B cell (primary cell): Measurements from ENCODE around the gene SLC25A52. TPM values are rescaled to one million over a fixed set of nuclear protein-coding genes. Genes with fewer than 3 reads are reported as not detected.

Experiments used
- ATAC-seq: fragments of 200-7000 bp; cut with Tn5 transposase; one replicate; pipeline ENCODE4 v1.10.0; 2021; ENCODE audit warnings: low read depth, mild to moderate bottlenecking, moderate number of reproducible peaks, moderate library complexity
- CTCF ChIA-PET: fragments of 350-600 bp; sonication (Branson Sonifier 250); formaldehyde crosslinking; loops from one replicate; lab custom pipeline; 2021; ENCODE audit warnings: antibody characterized with exemption, inconsistent platforms; lab: Charles Lee
- POLR2A ChIA-PET: fragments of 350-600 bp; sonication (Branson Sonifier 250); formaldehyde crosslinking; loops from one replicate; lab custom pipeline; 2021; ENCODE audit warnings: antibody characterized with exemption; lab: Charles Lee
- DNase-seq: peaks from one replicate; pipeline ENCODE4 v3.0.0; 2013
- H2AFZ ChIP-seq: 2 replicates; pipeline ENCODE4 v1.6.1; 2012; ENCODE audit warnings: mild to moderate bottlenecking, low read depth, low read length; ENCODE audit not compliant: insufficient read depth, poor library complexity, severe bottlenecking
- H3K27ac ChIP-seq, 2 donors: 1 replicate in 1 of 2; 2 replicates in 1 of 2; pipeline ENCODE4 v1.5.1; 2012 to 2013; ENCODE audit warnings: low read length in 2 of 2, mild to moderate bottlenecking in 2 of 2, moderate library complexity in 1 of 2
- H3K27me3 ChIP-seq, 4 experiments: fragments of 200-600 bp in 1 of 4; sonication (generic) in 1 of 4; replicated peaks in 1 of 4; 1 replicate in 2 of 4; 2 replicates in 2 of 4; pipeline versions ENCODE4 v1.6.1 to v1.7.0; 2013 to 2016; ENCODE audit warnings: low read length in 3 of 4, mild to moderate bottlenecking in 2 of 4, mixed read lengths in 1 of 4, moderate library complexity in 1 of 4; ENCODE audit not compliant: insufficient read depth in 4 of 4, control insufficient read depth in 3 of 4; ENCODE audit errors: control extremely low read depth in 1 of 4
- H3K36me3 ChIP-seq, 2 experiments: replicated peaks in 1 of 2; 1 replicate in 1 of 2; 2 replicates in 1 of 2; pipeline versions ENCODE4 v1.6.1 to v1.7.1; 2013; ENCODE audit warnings: low read length in 1 of 2; ENCODE audit not compliant: insufficient read depth in 2 of 2, control insufficient read depth in 1 of 2; ENCODE audit errors: control extremely low read depth in 1 of 2, extremely low read depth in 1 of 2
- H3K4me1 ChIP-seq, 2 donors: fragments of 200-600 bp in 1 of 2; sonication (generic) in 1 of 2; 1 replicate in 1 of 2; 2 replicates in 1 of 2; pipeline versions ENCODE4 v1.5.1 to v1.6.1; 2013 to 2017; ENCODE audit warnings: low read length in 2 of 2; ENCODE audit not compliant: control insufficient read depth in 2 of 2, insufficient read depth in 2 of 2
- H3K4me2 ChIP-seq: replicated peaks from 2 replicates; pipeline ENCODE3; 2012; ENCODE audit warnings: mild to moderate bottlenecking, low read depth, low read length; ENCODE audit not compliant: poor library complexity, severe bottlenecking
- H3K4me3 ChIP-seq, 5 experiments: fragments of 200-600 bp in 1 of 5; sonication (generic) in 1 of 5; 1 replicate in 3 of 5; 2 replicates in 2 of 5; pipeline versions ENCODE4 v1.5.1 to v1.7.0; 2011 to 2016; ENCODE audit warnings: low read length in 4 of 5, mild to moderate bottlenecking in 4 of 5, low read depth in 2 of 5, control low read depth in 1 of 5, moderate library complexity in 1 of 5; ENCODE audit not compliant: insufficient read depth in 1 of 5; ENCODE audit errors: control extremely low read depth in 1 of 5, extremely low read depth in 1 of 5
- H3K79me2 ChIP-seq: fragments of 200-600 bp; sonication (generic); one replicate; pipeline ENCODE4 v1.6.0; 2016; ENCODE audit warnings: low read length; ENCODE audit not compliant: control insufficient read depth, insufficient read depth
- H3K9ac ChIP-seq: fragments of 200-600 bp; sonication (generic); 2 replicates; pipeline ENCODE4 v1.6.1; 2017; ENCODE audit warnings: mild to moderate bottlenecking, low read length, moderate library complexity
- H3K9me3 ChIP-seq, 3 donors: one replicate each; pipeline versions ENCODE4 v1.6.1 to v1.7.1; 2013; ENCODE audit warnings: low read length in 2 of 3; ENCODE audit not compliant: control insufficient read depth in 2 of 3, insufficient read depth in 1 of 3; ENCODE audit errors: control extremely low read depth in 1 of 3
- H4K20me1 ChIP-seq: 2 replicates; pipeline ENCODE4 v1.6.0; 2012; ENCODE audit warnings: mild to moderate bottlenecking, low read length; ENCODE audit not compliant: insufficient read depth, control insufficient read depth, poor library complexity, severe bottlenecking
- H3K27ac Mint-ChIP-seq: one replicate; pipeline ENCODE4 v1.8.0; 2021; ENCODE audit warnings: mixed read lengths
- H3K27me3 Mint-ChIP-seq: one replicate; pipeline ENCODE4 v1.8.0; 2021; ENCODE audit warnings: mixed read lengths
- H3K4me1 Mint-ChIP-seq: one replicate; pipeline ENCODE4 v1.8.0; 2021; ENCODE audit warnings: mixed read lengths
- H3K4me3 Mint-ChIP-seq: one replicate; pipeline ENCODE4 v1.8.0; 2021; ENCODE audit warnings: mixed read lengths
- H3K9me3 Mint-ChIP-seq: one replicate; pipeline ENCODE4 v1.8.0; 2022; ENCODE audit warnings: mixed read lengths; ENCODE audit not compliant: insufficient read depth
- CTCF ChIP-seq: fragments of 200-600 bp; IDR thresholded peaks from one replicate; pipeline ENCODE4 v1.8.0; 2022; ENCODE audit warnings: antibody characterized with exemption, mild to moderate bottlenecking
- EZH2 ChIP-seq: IDR thresholded peaks from 2 replicates; pipeline ENCODE4 v1.6.1; 2012; ENCODE audit warnings: borderline replicate concordance, low read depth, mild to moderate bottlenecking, moderate library complexity, low read length; ENCODE audit not compliant: insufficient read depth, poor library complexity, severe bottlenecking
- WGBS: methylation state at CpG from one replicate; pipeline ENCODE4 v1.1.5; 2013; ENCODE audit warnings: missing lambda C conversion rate; ENCODE audit not compliant: insufficient coverage; 5-methylcytosine and 5-hydroxymethylcytosine counted together
- intact Hi-C: fragments of 100-400 bp; cut with micrococcal nuclease; formaldehyde crosslinking; loops from one replicate; pipeline ENCODE4 v1.10.0; 2022
- polyA plus RNA-seq: library from polyadenylated mRNA; depleted of rRNA; stranded (reverse); fragments of >200 nt; gene quantifications from 2 replicates; pipeline ENCODE4 v1.2.3, GENCODE V29; 2012
- total RNA-seq, 2 donors: library from RNA; stranded (reverse); fragments of 120-200 nt in 1 of 2; gene quantifications; 1 replicate in 1 of 2; 2 replicates in 1 of 2; pipeline versions ENCODE4 v1.2.3 to v1.2.4, GENCODE V29; 2013 to 2022

Gene SLC25A52
- total and polyA plus RNA-seq, 2 donors (not counting 1 experiment from before 2014, with no cell fraction given): 0.07 TPM; not detected in 1

- no peaks in the 10 kb centered on the region for H3K9me3 Mint-ChIP-seq
- no peak overlapping the region for H3K4me2 ChIP-seq
- no peak overlapping the region for H3K27ac ChIP-seq
- no peak overlapping the region for H3K9ac ChIP-seq
- no peaks in the 10 kb centered on the region for H3K4me1 ChIP-seq
- H3K36me3 ChIP-seq: no peaks in the 10 kb centered on the region
- H2AFZ ChIP-seq: no peak overlapping the region
- DNase-seq: no peak
- H3K79me2 ChIP-seq: no peaks in the 10 kb centered on the region
- H3K4me1 Mint-ChIP-seq: no peaks in the 10 kb centered on the region
- H3K4me3 Mint-ChIP-seq: no peak overlapping the region
- ChIA-PET CTCF (no interaction called here), POLR2A (no interaction called here)
- no peak overlapping the region for H3K27ac Mint-ChIP-seq
- no CpG with 5 or more reads among the region's 2 CpGs for WGBS
- ATAC-seq: no peak
- TF ChIP-seq CTCF: no peak
- intact Hi-C loops: no loop called here
- H3K9me3 ChIP-seq: no peaks in the 10 kb centered on the region
- no peak overlapping the region for H3K4me3 ChIP-seq
- no peaks in the 10 kb centered on the region for H3K27me3 Mint-ChIP-seq
- no peaks in the 10 kb centered on the region for H4K20me1 ChIP-seq
- no peaks in the 10 kb centered on the region for H3K27me3 ChIP-seq
These were observed 37.7 kb upstream of the SLC25A52 start for GRCh38 chr18:31798399-31798798.

DNA sequence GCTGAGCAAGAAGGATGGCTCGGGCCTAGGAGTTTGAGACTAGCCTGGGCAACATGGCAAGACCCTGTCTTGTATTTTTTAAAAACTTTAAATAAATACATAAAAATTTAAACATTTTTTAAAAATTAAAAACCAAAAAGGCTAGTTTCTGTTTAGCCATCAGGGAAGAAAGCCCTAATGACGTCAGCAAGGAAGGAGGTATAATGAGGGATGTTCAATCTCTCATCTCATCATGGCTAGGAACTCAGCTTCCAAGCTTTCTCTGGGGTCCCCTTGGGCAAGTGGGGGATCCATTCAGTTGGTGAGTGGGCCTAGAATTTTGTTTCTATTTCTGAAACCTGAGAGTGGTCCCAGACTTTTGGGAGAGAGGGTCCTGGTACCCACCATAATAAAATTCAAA, 35.1 kb upstream of the SLC25A52 start:
- Mint-ChIP-seq H3K4me1 (peaks cover 10% of the 10 kb centered on the region), H3K27ac (no peak overlapping the region), H3K4me3 (no peak overlapping the region), H3K27me3 (no peaks in the 10 kb centered on the region), H3K9me3 (no peaks in the 10 kb centered on the region)
- H3K27ac ChIP-seq: no peak overlapping the region
- WGBS: 80% methylated on average over 1 of the region's 2 CpGs
- H3K4me2 ChIP-seq: no peak overlapping the region
- DNase-seq (no peak), ATAC-seq (no peak)
- H2AFZ ChIP-seq: no peak overlapping the region
- peaks cover 4 to 5% of the 10 kb centered on the region in 2 donors for H3K4me1 ChIP-seq
- no peak overlapping the region for H3K4me3 ChIP-seq
- H3K9me3 ChIP-seq: no peaks in the 10 kb centered on the region
- H3K79me2 ChIP-seq: no peaks in the 10 kb centered on the region
- TF ChIP-seq CTCF: no peak
- TF ChIP-seq EZH2: no peak
- ChIA-PET POLR2A (no interaction called here), CTCF (no interaction called here)
- H3K36me3 ChIP-seq: no peaks in the 10 kb centered on the region
- intact Hi-C loops: no loop called here
- H3K9ac ChIP-seq: no peak overlapping the region
- H4K20me1 ChIP-seq: no peaks in the 10 kb centered on the region
- no peaks in the 10 kb centered on the region for H3K27me3 ChIP-seq
